ENCODE data around the gene RPS21. TPM values are rescaled to one million over a fixed set of nuclear protein-coding genes. Genes with fewer than 3 reads are reported as not detected.
A peak's percentile ranks its signal among the peaks of the same experiment; 100 is the strongest.

Gene RPS21
- total and polyA plus RNA-seq, 2 of the 13 experiments (the other 11 are each of a cell fraction or from before 2014, with no cell fraction given), result 2,647 to 11,063 TPM

DNA sequence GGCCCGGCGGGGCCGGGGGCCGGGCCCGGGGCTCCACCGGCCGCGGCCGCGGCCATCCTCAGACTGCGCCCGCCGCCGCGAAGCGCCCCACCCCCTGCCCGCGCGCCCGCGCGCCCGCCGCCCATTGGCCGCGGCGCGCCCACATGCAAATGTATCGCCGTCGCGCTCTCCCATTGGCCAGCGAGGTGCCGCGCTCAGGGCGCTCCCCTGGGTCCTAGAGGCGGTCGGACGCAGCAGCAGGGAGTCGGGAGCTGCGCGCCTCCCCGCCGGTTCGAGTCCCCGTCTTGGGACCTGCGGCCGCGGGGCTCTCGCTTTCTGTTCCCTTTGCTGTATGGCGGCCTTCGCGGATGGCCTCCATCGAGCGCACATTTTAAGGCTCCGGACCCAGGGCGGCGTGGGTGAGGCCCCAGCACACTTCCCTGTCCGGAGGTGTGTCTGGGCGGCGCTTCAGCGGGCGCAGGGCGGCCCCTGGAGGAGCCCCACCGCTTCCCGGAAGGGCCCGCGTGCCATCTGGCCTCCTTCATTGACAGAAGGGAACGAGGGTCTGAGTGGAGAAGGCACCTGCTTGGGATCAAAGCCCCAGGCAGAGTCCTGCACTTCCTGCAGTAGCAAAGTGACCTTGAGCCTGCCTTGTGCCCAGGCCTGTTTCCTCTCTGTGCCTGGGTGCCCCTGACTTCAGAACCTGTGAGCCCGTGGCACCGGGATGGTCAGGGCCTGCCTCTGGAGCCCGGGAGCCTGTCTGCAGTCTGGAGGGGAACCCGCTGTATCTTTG, 20.5 kb downstream of the RPS21 start, which contains the start of gene CABLES2 (continued):
- TF ChIP-seq ZNF318 (CRISPR knock-in tag; IDR thresholded peaks at IDR 0.05) (no peak; the same call in 1 of the 2 replicates), NCOA5 (CRISPR knock-in tag; IDR thresholded peaks at IDR 0.05) (no peak; the same call in 1 of the 2 replicates), PHF5A (CRISPR knock-in tag; IDR thresholded peaks at IDR 0.05; ENCODE audit: low read depth, unreplicated experiment) (peak; percentile 85), MYNN (CRISPR knock-in tag; IDR thresholded peaks at IDR 0.05; ENCODE audit: low read depth) (peak; percentile 85), ZNF652 (CRISPR knock-in tag; IDR thresholded peaks at IDR 0.05; ENCODE audit: borderline replicate concordance, low read depth) (0 out of 2 replicates have a peak, but pooled peaks have one; percentile 10), RAD51 (IDR thresholded peaks at IDR 0.05; ENCODE audit: borderline replicate concordance) (no peak), CREB1 (IDR thresholded peaks at IDR 0.05) (peak; percentile 68), CREB1 (CRISPR knock-in tag; IDR thresholded peaks at IDR 0.05) (no peak), ZNF556 (CRISPR knock-in tag; IDR thresholded peaks at IDR 0.05; ENCODE audit: borderline replicate concordance) (peak; percentile 94), GTF3A (CRISPR knock-in tag; conservative IDR thresholded peaks at IDR 0.05) (peak; percentile 100), JUND (CRISPR knock-in tag; IDR thresholded peaks at IDR 0.05) (0 out of 2 replicates have a peak, but pooled peaks have one; percentile 46)
- TF ChIP-seq, protein P1, sequence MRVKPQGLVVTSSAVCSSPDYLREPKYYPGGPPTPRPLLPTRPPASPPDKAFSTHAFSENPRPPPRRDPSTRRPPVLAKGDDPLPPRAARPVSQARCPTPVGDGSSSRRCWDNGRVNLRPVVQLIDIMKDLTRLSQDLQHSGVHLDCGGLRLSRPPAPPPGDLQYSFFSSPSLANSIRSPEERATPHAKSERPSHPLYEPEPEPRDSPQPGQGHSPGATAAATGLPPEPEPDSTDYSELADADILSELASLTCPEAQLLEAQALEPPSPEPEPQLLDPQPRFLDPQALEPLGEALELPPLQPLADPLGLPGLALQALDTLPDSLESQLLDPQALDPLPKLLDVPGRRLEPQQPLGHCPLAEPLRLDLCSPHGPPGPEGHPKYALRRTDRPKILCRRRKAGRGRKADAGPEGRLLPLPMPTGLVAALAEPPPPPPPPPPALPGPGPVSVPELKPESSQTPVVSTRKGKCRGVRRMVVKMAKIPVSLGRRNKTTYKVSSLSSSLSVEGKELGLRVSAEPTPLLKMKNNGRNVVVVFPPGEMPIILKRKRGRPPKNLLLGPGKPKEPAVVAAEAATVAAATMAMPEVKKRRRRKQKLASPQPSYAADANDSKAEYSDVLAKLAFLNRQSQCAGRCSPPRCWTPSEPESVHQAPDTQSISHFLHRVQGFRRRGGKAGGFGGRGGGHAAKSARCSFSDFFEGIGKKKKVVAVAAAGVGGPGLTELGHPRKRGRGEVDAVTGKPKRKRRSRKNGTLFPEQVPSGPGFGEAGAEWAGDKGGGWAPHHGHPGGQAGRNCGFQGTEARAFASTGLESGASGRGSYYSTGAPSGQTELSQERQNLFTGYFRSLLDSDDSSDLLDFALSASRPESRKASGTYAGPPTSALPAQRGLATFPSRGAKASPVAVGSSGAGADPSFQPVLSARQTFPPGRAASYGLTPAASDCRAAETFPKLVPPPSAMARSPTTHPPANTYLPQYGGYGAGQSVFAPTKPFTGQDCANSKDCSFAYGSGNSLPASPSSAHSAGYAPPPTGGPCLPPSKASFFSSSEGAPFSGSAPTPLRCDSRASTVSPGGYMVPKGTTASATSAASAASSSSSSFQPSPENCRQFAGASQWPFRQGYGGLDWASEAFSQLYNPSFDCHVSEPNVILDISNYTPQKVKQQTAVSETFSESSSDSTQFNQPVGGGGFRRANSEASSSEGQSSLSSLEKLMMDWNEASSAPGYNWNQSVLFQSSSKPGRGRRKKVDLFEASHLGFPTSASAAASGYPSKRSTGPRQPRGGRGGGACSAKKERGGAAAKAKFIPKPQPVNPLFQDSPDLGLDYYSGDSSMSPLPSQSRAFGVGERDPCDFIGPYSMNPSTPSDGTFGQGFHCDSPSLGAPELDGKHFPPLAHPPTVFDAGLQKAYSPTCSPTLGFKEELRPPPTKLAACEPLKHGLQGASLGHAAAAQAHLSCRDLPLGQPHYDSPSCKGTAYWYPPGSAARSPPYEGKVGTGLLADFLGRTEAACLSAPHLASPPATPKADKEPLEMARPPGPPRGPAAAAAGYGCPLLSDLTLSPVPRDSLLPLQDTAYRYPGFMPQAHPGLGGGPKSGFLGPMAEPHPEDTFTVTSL (CRISPR knock-in tag; IDR thresholded peaks at IDR 0.05; ENCODE audit: borderline replicate concordance), result peak; percentile 58; the same call in 1 of the 2 replicates
- TF ChIP-seq, protein P2, sequence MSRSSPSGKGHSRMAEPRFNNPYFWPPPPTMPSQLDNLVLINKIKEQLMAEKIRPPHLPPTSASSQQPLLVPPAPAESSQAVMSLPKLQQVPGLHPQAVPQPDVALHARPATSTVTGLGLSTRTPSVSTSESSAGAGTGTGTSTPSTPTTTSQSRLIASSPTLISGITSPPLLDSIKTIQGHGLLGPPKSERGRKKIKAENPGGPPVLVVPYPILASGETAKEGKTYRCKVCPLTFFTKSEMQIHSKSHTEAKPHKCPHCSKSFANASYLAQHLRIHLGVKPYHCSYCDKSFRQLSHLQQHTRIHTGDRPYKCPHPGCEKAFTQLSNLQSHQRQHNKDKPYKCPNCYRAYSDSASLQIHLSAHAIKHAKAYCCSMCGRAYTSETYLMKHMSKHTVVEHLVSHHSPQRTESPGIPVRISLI (CRISPR knock-in tag; IDR thresholded peaks at IDR 0.05; ENCODE audit: borderline replicate concordance), result peak; percentile 69; the same call in 1 of the 2 replicates

Measured in HepG2 (cell line).